ENCODE measurements around the gene MSTO1. TPM values are rescaled to one million over a fixed set of nuclear protein-coding genes. Genes with fewer than 3 reads are reported as not detected.
"Not testable (repeated sequence)": the region's sequence is repeated elsewhere in the genome, so short reads cannot be mapped to it uniquely, and the experiment has no call there.

MSTO1 gene
- total RNA-seq, 2 donors from 2014 or later, result 19.5 to 50.4 TPM

DNA sequence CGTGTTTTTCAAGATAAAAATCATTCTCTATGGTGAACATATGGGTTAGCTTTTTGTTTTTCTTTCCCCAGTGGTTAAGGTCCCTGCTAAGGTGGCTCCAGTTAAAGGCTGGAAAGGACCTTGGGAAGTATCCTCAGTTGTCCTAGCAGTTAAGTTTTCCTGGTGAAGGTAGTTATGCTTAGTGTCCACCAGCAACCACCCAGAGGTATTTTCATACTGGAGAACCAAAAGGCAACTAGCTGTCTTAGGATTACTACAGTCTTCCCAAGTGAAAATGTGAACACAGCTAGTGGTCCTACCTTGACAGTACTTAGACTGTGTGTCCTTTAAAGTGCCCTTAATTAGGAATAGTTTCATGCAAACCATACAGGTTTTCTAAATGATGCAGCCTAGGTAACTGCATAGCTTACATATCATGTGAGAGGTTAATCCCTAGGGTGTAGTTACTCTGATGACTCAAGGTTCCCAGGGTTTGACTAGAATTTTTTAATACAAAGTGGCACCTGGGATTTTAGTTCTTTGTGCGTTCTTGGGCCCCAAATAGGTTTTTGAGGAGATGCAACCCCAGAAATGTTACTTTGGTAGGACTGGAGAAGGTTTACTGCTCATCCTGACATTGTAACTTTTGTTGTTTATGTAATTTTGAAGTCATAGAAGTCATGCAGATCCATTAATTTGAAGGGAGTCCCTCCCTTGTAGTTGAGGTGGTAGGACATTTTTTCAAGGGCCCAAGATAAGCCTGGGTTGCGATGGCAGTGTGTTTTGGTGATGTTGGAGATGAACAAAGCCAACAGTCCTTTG lies 42.0 kb downstream of the MSTO1 start:
- Histone ChIP-seq H3K4me1 (peaks cover 13% of the 10 kb centered on the region), H3K9me3 (no peaks in the 10 kb centered on the region), H3K36me3 (replicated peaks in 1 of 2; ENCODE audit: insufficient read depth in 1 of 2, low read depth in 2 of 2) (no peaks in the 10 kb centered on the region), H3K27ac (no peak overlapping the region), H3K4me3 (no peak overlapping the region), H3K27me3 (no peaks in the 10 kb centered on the region)
- ATAC-seq (no peak), DNase-seq (no peak)
- intact Hi-C loops (cut with DNase I), result no loop called here
- TF ChIP-seq POLR2A (IDR thresholded peaks at IDR 0.05), result no peak
- TF ChIP-seq, protein P1, sequence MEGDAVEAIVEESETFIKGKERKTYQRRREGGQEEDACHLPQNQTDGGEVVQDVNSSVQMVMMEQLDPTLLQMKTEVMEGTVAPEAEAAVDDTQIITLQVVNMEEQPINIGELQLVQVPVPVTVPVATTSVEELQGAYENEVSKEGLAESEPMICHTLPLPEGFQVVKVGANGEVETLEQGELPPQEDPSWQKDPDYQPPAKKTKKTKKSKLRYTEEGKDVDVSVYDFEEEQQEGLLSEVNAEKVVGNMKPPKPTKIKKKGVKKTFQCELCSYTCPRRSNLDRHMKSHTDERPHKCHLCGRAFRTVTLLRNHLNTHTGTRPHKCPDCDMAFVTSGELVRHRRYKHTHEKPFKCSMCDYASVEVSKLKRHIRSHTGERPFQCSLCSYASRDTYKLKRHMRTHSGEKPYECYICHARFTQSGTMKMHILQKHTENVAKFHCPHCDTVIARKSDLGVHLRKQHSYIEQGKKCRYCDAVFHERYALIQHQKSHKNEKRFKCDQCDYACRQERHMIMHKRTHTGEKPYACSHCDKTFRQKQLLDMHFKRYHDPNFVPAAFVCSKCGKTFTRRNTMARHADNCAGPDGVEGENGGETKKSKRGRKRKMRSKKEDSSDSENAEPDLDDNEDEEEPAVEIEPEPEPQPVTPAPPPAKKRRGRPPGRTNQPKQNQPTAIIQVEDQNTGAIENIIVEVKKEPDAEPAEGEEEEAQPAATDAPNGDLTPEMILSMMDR (IDR thresholded peaks at IDR 0.05), result no peak
- 55 to 67% methylated on average over 3 of the region's 3 CpGs for WGBS, 2 donors

GRCh38 chr1:155652951-155653350 lies 42.9 kb downstream of the MSTO1 start:
- 79 to 88% methylated on average over 3 of the region's 3 CpGs for WGBS, 2 donors
- Histone ChIP-seq H3K27me3 (no peaks in the 10 kb centered on the region), H3K36me3 (replicated peaks in 1 of 2; ENCODE audit: insufficient read depth in 1 of 2, low read depth in 2 of 2) (no peaks in the 10 kb centered on the region), H3K27ac (no peak overlapping the region), H3K9me3 (no peaks in the 10 kb centered on the region), H3K4me1 (peaks cover 13% of the 10 kb centered on the region), H3K4me3 (no peak overlapping the region)
- no peak for ATAC-seq
- intact Hi-C loops (cut with DNase I), result no loop called here
- TF ChIP-seq POLR2A (IDR thresholded peaks at IDR 0.05), result no peak
- TF ChIP-seq, protein P1 (IDR thresholded peaks at IDR 0.05), result no peak
- no peak for DNase-seq

- DNase-seq (no peak), ATAC-seq (no peak)
- TF ChIP-seq, protein P1 (IDR thresholded peaks at IDR 0.05), result no peak
- no peak for TF ChIP-seq POLR2A (IDR thresholded peaks at IDR 0.05)
- whole genome bisulfite sequencing, 2 donors, result 43 to 48% methylated on average over 2 of the region's 2 CpGs
- Histone ChIP-seq H3K4me1 (no peaks in the 10 kb centered on the region), H3K27me3 (no peaks in the 10 kb centered on the region), H3K27ac (no peak overlapping the region), H3K36me3 (replicated peaks in 1 of 2; ENCODE audit: insufficient read depth in 1 of 2, low read depth in 2 of 2) (peaks cover 15 to 16% of the 10 kb centered on the region in 2 donors), H3K9me3 (no peaks in the 10 kb centered on the region), H3K4me3 (no peak overlapping the region)
- intact Hi-C loops (cut with DNase I), result no loop called here
These were observed 47.4 kb downstream of the MSTO1 start for GRCh38 chr1:155657463-155657862.

DNA sequence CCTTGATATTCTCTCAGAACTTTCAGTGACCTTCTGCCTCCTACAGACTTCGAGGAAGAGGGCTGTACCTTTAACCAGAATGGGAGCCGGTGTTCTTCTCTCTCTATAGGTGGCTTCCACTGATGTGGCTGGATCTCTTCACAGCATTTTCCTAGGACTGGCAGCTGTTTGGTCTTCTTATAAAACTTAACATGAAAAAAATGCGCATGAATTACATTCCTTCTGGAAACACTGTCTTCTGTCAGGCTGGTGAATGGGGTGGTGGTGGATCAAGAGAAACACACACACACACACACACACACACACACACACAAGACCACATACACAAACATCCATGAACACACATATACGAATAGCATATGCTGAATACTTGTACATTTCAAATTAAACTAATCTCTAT lies 51.2 kb downstream of the MSTO1 start:
- H3K27ac ChIP-seq; DNase-seq; H3K4me3 ChIP-seq; H3K9me3 ChIP-seq; ATAC-seq; H3K27me3 ChIP-seq; intact Hi-C loops (cut with DNase I); H3K4me1 ChIP-seq: not testable (repeated sequence)
- 79 to 91% methylated on average over 3 to 4 of the region's 4 CpGs for WGBS, 2 donors
- peaks cover 16 to 29% of the 10 kb centered on the region in 2 donors for H3K36me3 ChIP-seq (replicated peaks in 1 of 2; ENCODE audit: insufficient read depth in 1 of 2, low read depth in 2 of 2)

Small RNA genes lying within 50 kb of the gene (small RNA-seq; reads per million reads assigned to genes)
- not detected for gene AL353807.4

Other genes starting within 250 kb of the MSTO1 start
- gene ASH1L, start 47.4 kb upstream of the MSTO1 start, total RNA-seq, result 10 to 100 TPM; 34.0 to 51.4 TPM
- 10 to 100 TPM; 40.5 to 90.6 TPM for gene YY1AP1, start 78.6 kb downstream of the MSTO1 start, total RNA-seq
- gene DAP3, start 78.9 kb downstream of the MSTO1 start, total RNA-seq, result 100 to 1,000 TPM in 1 of 2 donors, 10 to 100 TPM in 1; 71.9 to 110 TPM
- 10 to 100 TPM; 26.7 to 44.4 TPM for gene GON4L, start 247.0 kb downstream of the MSTO1 start, total RNA-seq
- 1 to 10 TPM; 1.3 to 5.4 TPM for gene SYT11, start 249.3 kb downstream of the MSTO1 start, total RNA-seq